ENCODE data around the gene XXYLT1.
"Not testable (repeated sequence)": the region's sequence is repeated elsewhere in the genome, so short reads cannot be mapped to it uniquely, and the experiment has no call there.

- not testable (repeated sequence) for TF ChIP-seq POLR2AphosphoS5, CTCF, EP300, POLR2A (IDR thresholded peaks at IDR 0.05)
Measured at GRCh38 chr3:195037586-195037985, 233.4 kb downstream of the XXYLT1 start.
